Panc1 (cell line): ENCODE data around the gene OR2T4. TPM values are rescaled to one million over a fixed set of nuclear protein-coding genes. Genes with fewer than 3 reads are reported as not detected.
A peak's percentile ranks its signal among the peaks of the same experiment; 100 is the strongest.

Source experiments
- ATAC-seq: fragments of 200-7000 bp; cut with Tn5 transposase; 2 replicates; pipeline ENCODE4 v1.9.1; 2020; ENCODE audit warnings: mild to moderate bottlenecking, moderate library complexity
- BruUV-seq: library from RNA; stranded (reverse); fragments of 400-500 nt; replicated peaks from 2 replicates; lab custom pipeline; 2021; lab: Mats Ljungman, UMichigan
- CTCF ChIA-PET: fragments of 300-600 bp; sonication (Branson Sonifier 250); formaldehyde crosslinking; loops from one replicate; lab custom pipeline; 2022; ENCODE audit warnings: antibody characterized with exemption; lab: Charles Lee
- POLR2A ChIA-PET: fragments of 300-600 bp; sonication (Branson Sonifier 250); formaldehyde crosslinking; loops from one replicate; lab custom pipeline; 2022; ENCODE audit warnings: antibody characterized with exemption; lab: Charles Lee
- DNase-seq: peaks from one replicate; pipeline ENCODE4 v3.0.0-alpha.2; 2010; ENCODE audit warnings: low read depth, low spot score
- H3K27ac ChIP-seq: 2 replicates; pipeline ENCODE4 v1.5.1; 2011; ENCODE audit warnings: mild to moderate bottlenecking, low read length, inconsistent platforms
- H3K27me3 ChIP-seq: fragments of 200-500 bp; sonication (Bioruptor generic); 2 replicates; pipeline ENCODE4 v1.6.0; 2014; ENCODE audit warnings: low read length, inconsistent platforms; ENCODE audit not compliant: control insufficient read depth, insufficient read depth
- H3K36me3 ChIP-seq: fragments of 200-500 bp; sonication (Bioruptor generic); 2 replicates; pipeline ENCODE4 v1.5.1; 2014; ENCODE audit warnings: inconsistent platforms, mild to moderate bottlenecking, low read length, moderate library complexity; ENCODE audit not compliant: control insufficient read depth, insufficient read depth
- H3K4me1 ChIP-seq: 2 replicates; pipeline ENCODE4 v1.5.1; 2011; ENCODE audit warnings: inconsistent platforms, mild to moderate bottlenecking, low read length, moderate library complexity; ENCODE audit not compliant: control insufficient read depth, insufficient read depth
- H3K4me3 ChIP-seq, 2 experiments: 2 replicates each; pipeline ENCODE4 v1.5.1; 2011 to 2012; ENCODE audit warnings: low read depth in 2 of 2, low read length in 2 of 2, mild to moderate bottlenecking in 2 of 2, inconsistent platforms in 1 of 2, moderate library complexity in 1 of 2
- H3K9me3 ChIP-seq: fragments of 200-500 bp; sonication (Bioruptor generic); 2 replicates; pipeline ENCODE4 v1.5.1; 2014; ENCODE audit warnings: low read depth, mild to moderate bottlenecking, inconsistent platforms, low read length, moderate library complexity; ENCODE audit not compliant: control insufficient read depth, insufficient read depth
- REST ChIP-seq, 2 experiments: IDR thresholded peaks; 2 replicates each; pipeline ENCODE4 v1.6.1; 2011 to 2012; ENCODE audit warnings: low read depth in 2 of 2, control low read depth in 1 of 2, low read length in 1 of 2, mild to moderate bottlenecking in 1 of 2, moderate library complexity in 1 of 2; ENCODE audit not compliant: insufficient read depth in 1 of 2
- SIN3A ChIP-seq: IDR thresholded peaks from 2 replicates; pipeline ENCODE4 v1.6.1; 2012; ENCODE audit warnings: low read depth, mild to moderate bottlenecking, low read length, moderate library complexity, borderline replicate concordance; ENCODE audit not compliant: insufficient read depth
- TCF7L2 ChIP-seq: IDR thresholded peaks from 2 replicates; pipeline ENCODE4 v1.6.1; 2011; ENCODE audit warnings: mild to moderate bottlenecking, low read depth, low read length, inconsistent platforms
- in situ Hi-C: cut with HindIII; loops from 2 replicates; pipeline ENCODE4 v1.10.0; 2016; ENCODE audit warnings: low sequenced_read_pairs, low pct_unique_long_range_greater_than_20kb
- intact Hi-C: fragments of 100-400 bp; cut with micrococcal nuclease; formaldehyde crosslinking; loops from one replicate; pipeline ENCODE4 v1.10.0; 2022; ENCODE audit not compliant: unreplicated experiment
- total RNA-seq: library from RNA; stranded (reverse); gene quantifications from one replicate; pipeline ENCODE4 v1.2.1, GENCODE V29; 2021; ENCODE audit not compliant: unreplicated experiment

Gene OR2T4
- total RNA-seq, 1 experiment from 2014 or later: not detected

GRCh38 chr1:248402748-248403147 is 41.3 kb downstream of the OR2T4 start, which contains the start of gene OR2T1:
TSS of gene OR2T1 (plus strand) at chr1:248403048. CDS start at chr1:248406148, 3,100 bp downstream.
- POLR2A ChIA-PET: no interaction called here
- no peaks in the 10 kb centered on the region for H3K27me3 ChIP-seq

DNA sequence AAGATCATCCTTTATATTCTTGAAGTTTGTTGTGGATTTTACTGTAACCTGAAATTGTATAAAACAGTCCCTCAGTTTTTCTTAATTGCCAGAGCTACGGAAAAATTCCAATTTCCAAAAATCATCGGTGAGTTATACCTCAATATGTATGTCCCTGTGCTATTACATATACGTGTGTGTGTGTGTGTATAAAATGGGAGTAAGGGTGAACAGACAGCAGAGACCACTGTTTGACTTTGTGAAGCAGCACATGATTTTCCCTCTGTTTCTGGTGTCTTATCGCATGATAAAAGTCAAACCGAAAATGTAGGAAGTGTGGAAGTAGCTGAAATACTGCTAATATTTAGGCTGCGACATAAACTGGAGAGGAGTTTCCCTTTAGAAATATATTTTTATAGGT is 42.6 kb downstream of the OR2T4 start:
- Histone ChIP-seq H3K4me1 (no peaks in the 10 kb centered on the region), H3K27ac (no peak overlapping the region), H3K9me3 (peaks cover 2% of the 10 kb centered on the region; the same call in 1 of the 2 replicates), H3K36me3 (no peaks in the 10 kb centered on the region), H3K27me3 (no peaks in the 10 kb centered on the region), H3K4me3 (no peak overlapping the region)
- DNase-seq (peak; percentile 22), ATAC-seq (no peak)
- CTCF ChIA-PET: interaction anchor here (0.7 kb wide), 1 partner anchor 38 kb away, joined by 3 read pairs; no protein-coding TSS in a partner anchor
- TF ChIP-seq SIN3A (no peak), REST (IDR thresholded peaks at IDR 0.05; ENCODE audit: insufficient read depth in 1 of 2, low read depth in 2 of 2, low read length in 1 of 2) (no peak)
- no TSS peak for BruUV-seq
- POLR2A ChIA-PET: no interaction called here
- in situ Hi-C loops: no loop called here
- intact Hi-C loops: no loop called here

More at GRCh38 chr1:248402748-248403147, 41.3 kb downstream of the OR2T4 start, which contains the start of gene OR2T1:
- DNase-seq: no peak
- TF ChIP-seq TCF7L2 (no peak), REST (IDR thresholded peaks at IDR 0.05; ENCODE audit: insufficient read depth in 1 of 2, low read depth in 2 of 2, low read length in 1 of 2) (no peak), SIN3A (no peak)
- BruUV-seq: no TSS peak
- CTCF ChIA-PET: no interaction called here
- in situ Hi-C loops: no loop called here
- Histone ChIP-seq H3K9me3 (peaks cover 2% of the 10 kb centered on the region; the same call in 1 of the 2 replicates), H3K4me1 (no peaks in the 10 kb centered on the region), H3K36me3 (no peaks in the 10 kb centered on the region), H3K4me3 (no peak within 1 kb of the TSS), H3K27ac (no peak within 1 kb of the TSS)
- intact Hi-C loops: no loop called here
- no peak for ATAC-seq
